Stimulated activated CD4-positive, alpha-beta T cell treated with anti-CD3 and anti-CD28 coated beads, Interleukin-2, amount 100 ng/mL, for 24 hours (primary cell): ENCODE results near the gene SOCS1.

Experiments used
- DNase-seq, 2 donors: peaks; one replicate each; pipeline ENCODE4 v3.0.0-alpha.2; 2020

SOCS1 gene

GRCh38 chr16:11259655-11260595 lies 3.9 kb upstream of the SOCS1 start:
- DNase-seq: no peak

- peak in 1 of 2 donors; percentile 41 for DNase-seq
These were observed 2.8 kb upstream of the SOCS1 start for GRCh38 chr16:11258553-11259492.

DNA sequence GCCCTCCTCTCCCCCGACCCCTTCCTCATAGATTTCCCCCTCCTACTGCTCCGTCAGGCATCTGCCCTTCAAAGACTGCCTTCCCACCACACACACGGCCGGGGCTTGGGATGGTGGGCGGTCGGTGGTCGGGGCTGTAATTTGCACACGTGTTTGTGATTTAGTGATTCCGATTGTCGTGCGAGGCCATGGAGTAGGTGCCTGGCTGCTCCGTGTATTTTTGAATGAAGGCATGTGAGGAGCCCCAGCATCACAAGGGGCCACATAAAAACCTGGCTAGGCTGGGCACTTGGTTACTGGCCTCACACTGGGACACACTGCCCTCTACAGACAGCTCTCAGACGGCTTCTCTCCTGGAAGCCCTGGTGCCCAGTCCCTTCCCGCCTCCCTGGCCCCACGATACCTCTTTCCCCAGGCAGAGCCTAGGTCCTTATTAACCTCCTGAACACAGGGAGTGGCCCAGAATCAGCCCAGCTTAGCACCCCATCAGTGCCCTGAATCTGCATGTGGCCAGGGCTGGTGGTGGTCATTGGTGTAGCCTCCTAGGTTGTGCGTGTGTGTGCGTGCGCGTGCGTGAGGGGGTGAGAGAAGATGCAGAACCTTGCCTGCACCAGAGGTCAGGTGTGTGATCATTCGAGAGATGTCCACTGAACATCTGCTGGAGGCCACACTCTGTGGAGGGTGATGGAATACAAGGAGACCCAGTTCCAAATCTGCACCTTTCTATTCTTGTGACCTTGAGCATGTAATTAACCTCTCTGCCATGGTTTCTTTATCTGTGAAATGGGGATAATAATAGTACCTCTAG lies 1.3 kb upstream of the SOCS1 start:
- DNase-seq: peak; percentile 66

GRCh38 chr16:11256661-11257130 lies 692 bp upstream of the SOCS1 start:
- peak; percentile 47 to 76 for DNase-seq

DNA sequence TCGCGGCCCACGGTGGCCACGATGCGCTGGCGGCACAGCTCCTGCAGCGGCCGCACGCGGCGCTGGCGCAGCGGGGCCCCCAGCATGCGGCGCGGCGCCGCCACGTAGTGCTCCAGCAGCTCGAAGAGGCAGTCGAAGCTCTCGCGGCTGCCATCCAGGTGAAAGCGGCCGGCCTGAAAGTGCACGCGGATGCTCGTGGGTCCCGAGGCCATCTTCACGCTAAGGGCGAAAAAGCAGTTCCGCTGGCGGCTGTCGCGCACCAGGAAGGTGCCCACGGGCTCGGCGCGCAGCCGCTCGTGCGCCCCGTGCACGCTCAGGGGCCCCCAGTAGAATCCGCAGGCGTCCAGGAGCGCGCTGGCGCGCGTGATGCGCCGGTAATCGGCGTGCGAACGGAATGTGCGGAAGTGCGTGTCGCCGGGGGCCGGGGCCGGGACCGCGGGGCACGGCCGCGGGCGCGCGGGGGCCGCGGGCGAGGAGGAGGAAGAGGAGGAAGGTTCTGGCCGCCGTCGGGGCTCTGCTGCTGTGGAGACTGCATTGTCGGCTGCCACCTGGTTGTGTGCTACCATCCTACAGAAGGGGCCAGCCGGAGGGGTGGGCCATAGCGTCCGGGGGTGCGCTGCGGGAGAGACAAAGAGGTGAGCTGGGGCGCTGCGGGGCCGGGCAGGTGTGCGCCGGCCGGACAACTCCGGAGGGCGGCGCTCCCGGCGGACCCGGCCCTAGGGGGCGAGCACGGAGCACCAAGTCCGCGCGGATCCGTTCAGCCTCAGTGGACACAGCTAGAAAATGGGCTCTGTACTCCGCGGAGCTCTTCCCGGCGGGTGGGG lies 879 bp downstream of the SOCS1 start:
- peak; percentile 61 to 64 for DNase-seq

DNA sequence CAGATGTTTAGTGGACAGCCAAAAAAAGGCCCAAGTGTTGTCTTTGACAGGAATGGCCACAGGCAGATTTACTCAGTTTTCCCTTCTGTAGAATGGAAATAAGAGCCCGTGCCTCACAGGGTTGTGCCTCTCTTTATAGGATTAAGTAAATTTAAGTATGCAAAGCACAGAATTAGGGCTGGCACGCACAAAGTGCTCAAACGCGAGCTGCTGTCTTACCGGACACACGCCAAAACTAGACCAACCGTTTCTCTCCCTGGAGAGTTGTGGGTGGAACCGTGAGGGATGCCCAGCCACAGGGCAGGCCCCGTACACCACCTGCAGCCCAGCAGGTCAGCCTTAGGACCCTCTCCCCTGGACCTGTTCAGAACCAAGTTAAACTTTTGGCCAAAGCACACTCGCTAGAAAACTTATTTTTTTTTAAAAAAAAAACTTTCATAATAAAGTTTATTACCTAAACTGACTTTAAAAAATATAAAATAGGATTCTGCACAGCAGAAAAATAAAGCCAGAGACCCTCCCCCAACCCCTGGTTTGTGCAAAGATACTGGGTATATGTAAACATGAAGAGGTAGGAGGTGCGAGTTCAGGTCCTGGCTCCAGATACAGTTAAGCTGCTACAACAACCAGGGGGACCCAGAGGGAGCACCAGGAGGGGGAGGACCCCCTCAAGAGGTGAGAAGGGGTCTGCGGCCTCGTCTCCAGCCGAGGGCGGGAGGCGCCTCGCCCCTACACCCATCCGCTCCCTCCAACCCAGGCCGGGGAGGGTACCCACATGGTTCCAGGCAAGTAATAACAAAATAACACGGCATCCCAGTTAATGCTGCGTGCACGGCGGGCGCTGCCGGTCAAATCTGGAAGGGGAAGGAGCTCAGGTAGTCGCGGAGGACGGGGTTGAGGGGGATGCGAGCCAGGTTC lies 1.8 kb downstream of the SOCS1 start:
- DNase-seq: peak in 1 of 2 donors; percentile 29

- DNase-seq: peak; percentile 56 to 57
These were observed 2.7 kb downstream of the SOCS1 start for GRCh38 chr16:11253009-11253994.

DNA sequence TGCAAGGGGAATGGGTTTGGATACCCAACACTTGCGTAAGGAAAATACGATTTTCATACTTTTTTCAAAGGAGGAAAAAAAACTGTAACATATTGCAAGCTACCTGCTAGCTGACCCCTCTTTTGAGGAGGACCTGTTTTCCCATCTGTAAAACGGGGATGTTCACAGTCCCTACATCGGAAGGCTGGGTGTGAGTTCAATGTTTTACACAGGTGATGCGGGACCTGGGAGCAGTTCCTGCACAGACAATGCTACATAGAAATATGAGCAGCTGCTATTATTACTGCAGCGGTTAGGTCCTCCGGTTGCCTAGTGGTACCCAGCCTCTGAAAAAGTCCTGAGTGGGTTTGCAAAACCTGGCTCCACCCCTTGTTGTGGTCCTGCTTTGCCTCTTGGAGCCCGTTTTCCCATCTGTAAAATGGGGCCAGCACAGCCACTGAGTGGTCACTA lies 3.5 kb downstream of the SOCS1 start:
- peak; percentile 38 to 47 for DNase-seq

GRCh38 chr16:11251525-11252481 lies 4.2 kb downstream of the SOCS1 start:
- DNase-seq: peak; percentile 86

- DNase-seq: peak in 1 of 2 donors; percentile 43
These were observed 5.0 kb downstream of the SOCS1 start for GRCh38 chr16:11250786-11251524.

DNA sequence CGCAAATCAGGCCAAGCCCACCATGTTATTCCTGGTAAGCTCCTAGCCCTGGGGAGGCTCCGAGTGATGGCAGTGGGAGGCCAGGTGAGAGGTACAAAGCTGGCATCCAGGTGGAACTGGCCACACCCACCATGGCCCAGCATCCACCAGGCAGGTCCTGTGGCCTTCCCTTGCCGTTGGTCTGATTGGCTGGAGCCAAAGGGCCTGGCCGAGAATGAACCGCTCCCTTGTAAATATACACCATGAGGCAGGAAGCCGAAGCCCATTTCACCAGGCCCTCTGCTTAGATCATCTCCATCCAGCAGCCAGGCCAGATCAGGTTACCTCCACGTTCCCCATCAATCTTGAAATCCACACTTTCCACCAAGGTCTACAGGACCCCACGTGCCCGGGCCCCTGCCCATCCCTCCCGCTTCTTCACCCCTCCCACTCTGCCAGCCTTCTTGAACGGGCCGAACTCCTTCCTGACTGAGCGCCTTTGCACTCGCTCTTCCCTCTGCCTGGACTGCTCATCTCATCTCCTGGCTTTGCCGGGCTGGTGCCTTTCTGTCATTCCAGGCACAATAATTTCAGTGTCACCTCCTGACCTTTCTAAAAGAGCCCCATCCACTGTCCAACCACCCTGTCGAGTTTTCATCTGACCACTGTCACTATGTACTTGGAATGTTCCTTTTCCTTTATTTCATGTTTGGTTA lies 5.8 kb downstream of the SOCS1 start:
- peak in 1 of 2 donors; percentile 59 for DNase-seq

- DNase-seq: peak in 1 of 2 donors; percentile 56
These were observed 6.6 kb downstream of the SOCS1 start for GRCh38 chr16:11249233-11250061.

GRCh38 chr16:11248133-11248532 lies 7.9 kb downstream of the SOCS1 start:
- no peak for DNase-seq

GRCh38 chr16:11245988-11246387 lies 10.0 kb downstream of the SOCS1 start:
- DNase-seq: peak in 1 of 2 donors; percentile 31

DNA sequence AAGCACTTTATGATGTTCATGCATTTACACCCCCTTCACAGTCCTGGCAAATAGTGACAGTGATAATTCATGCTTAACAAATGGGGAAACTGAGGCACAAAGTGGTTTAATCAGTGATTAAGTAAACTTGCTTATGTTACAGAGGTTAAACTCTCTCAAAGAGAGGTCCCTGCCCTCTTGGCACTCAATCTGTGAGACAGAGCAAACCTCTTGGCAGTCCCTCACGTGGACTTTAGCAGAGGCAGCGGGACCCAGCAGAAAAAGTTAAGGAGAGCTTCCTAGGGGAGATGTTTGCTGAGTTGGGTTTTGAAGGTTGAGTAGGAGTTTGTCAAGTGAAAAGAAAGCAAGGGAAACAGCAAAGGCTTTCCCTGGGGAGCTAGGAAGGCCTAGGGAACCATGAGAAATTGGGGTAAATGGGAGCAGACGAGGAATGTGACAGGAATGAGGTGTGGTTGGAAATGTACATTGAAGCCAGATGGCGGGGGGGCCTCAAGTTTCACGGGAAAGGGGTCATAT lies 10.7 kb downstream of the SOCS1 start:
- DNase-seq: no peak
